GM19328 (cell line): ENCODE data around the gene IL37.
"Not testable (repeated sequence)": the region's sequence is repeated elsewhere in the genome, so short reads cannot be mapped to it uniquely, and the experiment has no call there.

Experiments
- ATAC-seq: cut with Tn5 transposase; IDR thresholded peaks from one replicate; pipeline ENCODE4 v1.9.1; 2021; ENCODE audit warnings: mild to moderate bottlenecking, moderate library complexity; ENCODE audit not compliant: unreplicated experiment

Gene IL37

GRCh38 chr2:112887964-112888749 lies 22.8 kb upstream of the IL37 start:
- no peak for ATAC-seq

GRCh38 chr2:112889976-112890375 lies 21.0 kb upstream of the IL37 start:
- no peak for ATAC-seq

- ATAC-seq: no peak
Observed at GRCh38 chr2:112891385-112891831, 19.6 kb upstream of the IL37 start.

- no peak for ATAC-seq
Observed at GRCh38 chr2:112893752-112894151, 17.2 kb upstream of the IL37 start.

GRCh38 chr2:112896909-112897623 lies 13.9 kb upstream of the IL37 start:
- ATAC-seq: no peak

GRCh38 chr2:112897624-112897978 lies 13.4 kb upstream of the IL37 start:
- no peak for ATAC-seq

- not testable (repeated sequence) for ATAC-seq
Observed at GRCh38 chr2:112901431-112902065, 9.4 kb upstream of the IL37 start.

GRCh38 chr2:112902816-112903215 lies 8.1 kb upstream of the IL37 start:
- no peak for ATAC-seq

GRCh38 chr2:112904883-112905282 lies 6.1 kb upstream of the IL37 start:
- ATAC-seq: no peak

GRCh38 chr2:112906276-112906675 lies 4.7 kb upstream of the IL37 start:
- ATAC-seq: no peak

GRCh38 chr2:112907001-112907949 lies 3.7 kb upstream of the IL37 start:
- ATAC-seq: no peak

GRCh38 chr2:112908559-112908958 lies 2.4 kb upstream of the IL37 start:
- ATAC-seq: not testable (repeated sequence)

- no peak for ATAC-seq
Observed at GRCh38 chr2:112910219-112910618, 746 bp upstream of the IL37 start.

- no peak for ATAC-seq
Observed at GRCh38 chr2:112912403-112912802, 1.4 kb downstream of the IL37 start.

GRCh38 chr2:112915300-112916144 lies 4.6 kb downstream of the IL37 start:
- ATAC-seq: no peak

- no peak for ATAC-seq
Observed at GRCh38 chr2:112916145-112916571, 5.2 kb downstream of the IL37 start.

GRCh38 chr2:112916625-112917247 lies 5.8 kb downstream of the IL37 start:
- ATAC-seq: no peak

GRCh38 chr2:112917856-112918255 lies 6.9 kb downstream of the IL37 start:
- no peak for ATAC-seq

GRCh38 chr2:112918256-112918655 lies 7.3 kb downstream of the IL37 start:
- ATAC-seq: no peak
